Thyroid gland (tissue), 4 donors: Measurements from ENCODE around the gene NDUFA8.

Source experiments
- POLR2A ChIP-seq, 2 donors: fragments of 450-650 bp; IDR thresholded peaks; one replicate each; pipeline ENCODE4 v1.6.1; 2017; ENCODE audit warnings: antibody characterized with exemption in 2 of 2, mild to moderate bottlenecking in 2 of 2, moderate library complexity in 1 of 2
- TF ChIP-seq, protein P1 (sequence below), 6 experiments: fragments of 200-600 bp in 3 of 6; fragments of 450-650 bp in 3 of 6; sonication (generic) in 3 of 6; IDR thresholded peaks; one replicate each; pipeline ENCODE4 v1.5.1; 2016 to 2019; ENCODE audit warnings: antibody characterized with exemption in 6 of 6, mild to moderate bottlenecking in 2 of 6, inconsistent platforms in 1 of 6, moderate library complexity in 1 of 6

DNA sequence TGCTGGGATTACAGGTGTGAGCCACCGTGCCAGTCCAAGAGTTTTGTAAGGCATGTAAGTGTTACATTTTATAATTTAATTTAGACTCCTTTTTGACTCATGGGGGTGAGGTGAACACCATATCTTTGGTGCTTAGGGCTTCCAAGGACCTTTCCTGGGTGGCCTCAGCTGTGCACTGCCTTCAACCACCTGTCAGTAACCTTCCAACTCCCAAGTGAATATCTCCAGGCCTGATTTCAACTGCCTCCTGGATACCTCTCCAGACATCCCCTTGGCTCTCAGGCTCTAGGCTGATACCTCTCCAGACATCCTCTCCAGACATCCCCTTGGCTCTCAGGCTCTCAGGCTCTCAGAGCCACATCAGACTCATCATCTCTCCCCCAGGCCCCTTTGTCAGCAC is 35.5 kb downstream of the NDUFA8 start:
- TF ChIP-seq POLR2A (IDR thresholded peaks at IDR 0.05): no peak
- TF ChIP-seq, protein P1, sequence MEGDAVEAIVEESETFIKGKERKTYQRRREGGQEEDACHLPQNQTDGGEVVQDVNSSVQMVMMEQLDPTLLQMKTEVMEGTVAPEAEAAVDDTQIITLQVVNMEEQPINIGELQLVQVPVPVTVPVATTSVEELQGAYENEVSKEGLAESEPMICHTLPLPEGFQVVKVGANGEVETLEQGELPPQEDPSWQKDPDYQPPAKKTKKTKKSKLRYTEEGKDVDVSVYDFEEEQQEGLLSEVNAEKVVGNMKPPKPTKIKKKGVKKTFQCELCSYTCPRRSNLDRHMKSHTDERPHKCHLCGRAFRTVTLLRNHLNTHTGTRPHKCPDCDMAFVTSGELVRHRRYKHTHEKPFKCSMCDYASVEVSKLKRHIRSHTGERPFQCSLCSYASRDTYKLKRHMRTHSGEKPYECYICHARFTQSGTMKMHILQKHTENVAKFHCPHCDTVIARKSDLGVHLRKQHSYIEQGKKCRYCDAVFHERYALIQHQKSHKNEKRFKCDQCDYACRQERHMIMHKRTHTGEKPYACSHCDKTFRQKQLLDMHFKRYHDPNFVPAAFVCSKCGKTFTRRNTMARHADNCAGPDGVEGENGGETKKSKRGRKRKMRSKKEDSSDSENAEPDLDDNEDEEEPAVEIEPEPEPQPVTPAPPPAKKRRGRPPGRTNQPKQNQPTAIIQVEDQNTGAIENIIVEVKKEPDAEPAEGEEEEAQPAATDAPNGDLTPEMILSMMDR (IDR thresholded peaks at IDR 0.05): no peak
